GM18870 (cell line): ENCODE results near the gene OR5K2.

Experiments
- ATAC-seq: cut with Tn5 transposase; IDR thresholded peaks from one replicate; pipeline ENCODE4 v1.9.1; 2021; ENCODE audit warnings: moderate library complexity; ENCODE audit not compliant: unreplicated experiment

Gene OR5K2

DNA sequence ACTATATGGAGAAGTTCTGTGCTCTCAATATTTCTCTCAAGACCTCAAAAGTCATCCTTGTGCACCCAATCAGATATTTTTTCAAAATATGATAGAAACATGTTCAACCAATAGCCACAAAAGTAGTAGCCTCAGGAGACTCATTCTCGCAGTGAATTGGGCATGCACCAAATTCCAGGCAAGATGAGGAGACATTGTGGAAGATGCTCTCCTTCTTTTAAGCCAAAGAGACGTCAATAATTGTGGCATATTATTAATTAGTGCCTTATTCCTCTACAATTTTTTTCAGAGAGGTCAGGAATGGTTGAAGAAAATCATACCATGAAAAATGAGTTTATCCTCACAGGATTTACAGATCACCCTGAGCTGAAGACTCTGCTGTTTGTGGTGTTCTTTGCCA is at the start of gene OR5K2:
Gene OR5K2 (plus strand): TSS at position 301 of the 400 bp plus-strand sequence. CDS start 0 bp downstream, at position 301.
- no peak for ATAC-seq

DNA sequence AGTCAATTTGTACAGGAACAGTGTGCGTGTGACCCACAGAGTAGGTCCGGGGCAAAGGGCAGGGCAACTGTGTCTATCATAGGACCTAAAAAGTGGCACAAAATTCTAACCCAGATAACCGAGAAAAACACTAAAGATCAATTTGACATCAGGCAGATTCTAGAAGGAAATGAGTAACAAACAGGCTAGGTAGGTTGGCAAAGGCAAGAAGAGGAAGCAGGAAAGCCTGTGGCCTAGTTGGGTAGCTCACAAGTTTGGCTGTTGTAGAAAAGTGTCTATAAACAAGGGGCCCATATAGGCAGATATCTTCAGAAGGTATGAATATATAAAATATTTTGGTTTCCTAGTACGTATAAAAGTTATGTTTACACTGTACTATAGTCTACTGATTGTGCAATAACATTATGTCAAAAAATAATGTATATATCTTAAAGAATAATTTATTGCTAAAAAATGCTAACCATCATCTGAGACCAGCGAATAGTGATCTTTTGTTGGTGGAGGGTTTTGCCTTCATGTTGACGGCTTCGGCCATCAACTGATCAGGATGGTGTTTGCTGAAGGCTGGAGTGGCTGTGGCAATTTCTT is 47.8 kb upstream of the OR5K2 start:
- ATAC-seq: no peak

DNA sequence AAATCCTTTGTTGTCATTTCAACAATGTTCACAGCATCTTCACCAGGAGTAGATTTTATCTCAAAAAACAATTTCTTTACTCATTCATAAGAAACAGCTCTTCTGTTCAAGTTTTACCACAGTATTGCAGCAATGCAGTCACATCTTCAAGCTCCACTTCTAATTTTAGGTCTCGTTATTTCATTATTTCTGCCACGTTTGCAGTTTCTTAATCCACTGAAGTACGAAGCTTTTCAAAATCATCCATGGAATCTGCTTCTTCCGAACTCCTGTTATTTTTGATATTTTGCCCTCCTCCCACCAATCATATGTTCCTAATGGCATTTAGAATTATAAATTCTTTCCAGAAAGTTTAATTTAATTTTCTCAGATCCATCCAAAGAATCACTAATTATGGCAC is 47.1 kb upstream of the OR5K2 start:
- ATAC-seq: no peak

DNA sequence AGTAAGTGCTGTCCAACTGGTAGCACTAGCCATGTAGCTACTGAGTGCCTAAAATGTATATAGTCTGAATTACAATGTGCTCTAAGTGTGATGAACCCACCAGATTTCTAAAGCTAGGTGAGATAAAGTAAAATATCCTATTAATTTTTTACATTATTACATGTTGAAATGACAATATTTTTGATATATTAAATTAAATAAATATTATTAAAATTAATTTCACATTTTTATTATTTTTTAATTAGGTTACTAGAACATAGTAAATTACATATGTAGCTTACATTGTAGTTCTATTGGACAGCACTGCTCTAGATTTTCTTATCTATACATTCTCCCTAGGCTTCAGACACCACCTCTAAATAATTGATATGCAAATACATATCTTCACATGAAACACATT is 43.7 kb upstream of the OR5K2 start:
- ATAC-seq: no peak

DNA sequence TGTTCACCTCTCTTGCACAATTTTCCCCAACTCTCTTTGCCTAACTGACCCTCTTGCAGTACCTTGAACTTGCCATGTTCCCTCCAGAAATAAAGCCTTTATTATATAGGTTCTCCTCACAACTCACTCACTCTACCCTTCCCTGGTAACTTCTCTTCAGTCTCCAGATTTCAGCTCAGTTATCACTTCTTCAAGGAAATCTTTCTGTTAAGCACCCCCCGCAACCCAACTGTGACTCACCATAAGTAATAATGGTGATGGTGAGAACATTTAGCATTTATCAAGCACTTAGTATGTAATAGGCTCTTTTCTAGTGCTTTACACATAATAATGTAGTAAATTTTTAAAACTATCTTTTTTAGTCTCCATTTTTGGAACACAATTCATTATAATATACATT is 42.6 kb upstream of the OR5K2 start:
- ATAC-seq: no peak

DNA sequence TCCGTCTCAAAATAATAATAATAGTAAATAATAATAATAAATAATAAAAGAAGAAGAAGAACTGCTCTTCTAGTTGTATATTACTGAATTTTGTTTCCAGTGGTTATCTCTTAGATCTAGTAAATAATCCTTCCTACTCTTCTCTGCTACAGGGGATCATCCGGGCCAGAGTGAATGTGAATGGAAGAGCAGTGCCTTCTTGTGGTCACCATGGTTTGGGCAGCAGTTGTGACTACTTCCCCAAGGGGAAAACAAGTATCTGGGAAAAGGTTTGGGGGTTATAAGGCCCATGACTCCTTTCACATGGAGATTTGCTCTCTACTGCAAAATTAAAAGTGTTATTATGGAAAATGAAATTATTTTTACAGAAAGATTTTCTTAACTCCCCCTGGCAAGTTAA is 39.9 kb upstream of the OR5K2 start:
- ATAC-seq: no peak

DNA sequence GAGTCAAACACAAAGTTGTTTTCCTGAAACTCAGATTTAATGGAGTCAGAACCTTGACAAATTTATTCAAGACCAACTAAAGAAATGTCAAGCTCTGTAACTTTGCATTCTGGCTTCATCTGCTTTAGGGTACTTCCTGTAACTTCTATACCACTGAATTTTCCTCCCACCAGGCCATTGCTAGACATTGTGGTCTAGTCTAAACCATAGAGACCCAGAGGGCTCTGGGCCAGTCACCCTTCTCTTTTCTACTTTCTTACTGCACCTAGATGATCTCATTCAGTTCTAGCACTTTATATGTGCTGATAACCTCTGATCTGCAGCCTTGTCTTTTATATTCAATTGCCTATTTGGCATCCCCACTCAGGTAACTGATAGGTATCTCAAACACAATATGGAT is 37.3 kb upstream of the OR5K2 start:
- no peak for ATAC-seq

DNA sequence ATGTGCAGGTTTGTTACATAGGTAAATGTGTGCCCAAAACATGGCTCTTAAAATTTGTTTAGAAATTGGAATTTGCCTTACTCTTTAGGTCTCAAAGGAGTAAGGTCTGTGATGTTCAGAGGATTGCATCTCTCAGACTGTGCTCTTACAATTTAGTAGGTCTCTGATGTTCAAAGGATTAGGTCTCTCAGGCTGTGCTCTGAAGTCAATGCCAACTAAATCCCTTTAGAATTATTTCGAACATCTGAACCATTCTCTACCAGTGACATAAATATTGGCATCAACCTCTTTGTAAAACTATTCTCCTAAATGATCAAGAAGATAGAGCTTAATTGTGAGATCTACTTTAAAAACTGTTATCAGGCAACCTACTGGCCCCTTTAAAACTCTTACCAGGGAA is 34.6 kb upstream of the OR5K2 start, which contains the start of gene OR5K1:
Gene OR5K1 (plus strand): TSS at position 301 of the 400 bp plus-strand sequence. CDS start 6,376 bp downstream, outside the sequence.
- ATAC-seq: no peak

DNA sequence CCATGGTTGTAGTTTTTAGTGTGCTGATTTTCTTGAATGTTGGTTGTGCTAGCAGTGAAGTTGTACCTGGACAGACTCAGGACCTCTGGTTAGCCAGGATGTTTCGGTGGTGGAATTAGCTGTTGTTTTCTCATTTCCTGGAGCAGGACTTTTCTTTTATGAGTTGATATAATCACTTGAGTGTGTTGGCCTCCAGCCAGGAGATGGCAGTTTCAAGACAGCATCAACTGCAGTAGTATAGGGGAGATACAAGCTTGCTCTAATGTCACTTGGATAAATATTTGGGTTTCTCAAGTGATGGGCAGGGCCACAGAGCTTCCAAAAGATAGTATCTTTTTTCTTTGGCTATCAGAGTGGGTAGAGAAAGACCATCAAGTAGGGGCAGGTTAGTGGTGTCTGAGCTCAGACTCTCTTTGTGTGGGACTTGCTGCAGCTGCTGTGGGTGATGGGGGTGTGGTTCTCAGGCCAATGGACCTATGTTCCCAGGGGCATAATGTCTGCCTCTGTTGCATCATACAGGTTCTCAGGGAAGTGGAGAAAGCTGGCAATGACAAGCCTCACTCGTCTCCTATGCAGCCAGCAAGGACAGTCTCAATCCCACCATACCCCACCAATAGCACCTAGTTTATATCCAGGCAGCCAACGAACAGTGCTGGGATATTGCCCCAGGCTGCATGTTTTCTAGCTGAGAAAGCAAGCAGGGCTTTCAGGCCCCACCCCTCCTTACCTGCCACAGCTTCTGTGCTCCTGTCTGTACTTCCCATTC is 14.6 kb upstream of the OR5K2 start:
- no peak for ATAC-seq

DNA sequence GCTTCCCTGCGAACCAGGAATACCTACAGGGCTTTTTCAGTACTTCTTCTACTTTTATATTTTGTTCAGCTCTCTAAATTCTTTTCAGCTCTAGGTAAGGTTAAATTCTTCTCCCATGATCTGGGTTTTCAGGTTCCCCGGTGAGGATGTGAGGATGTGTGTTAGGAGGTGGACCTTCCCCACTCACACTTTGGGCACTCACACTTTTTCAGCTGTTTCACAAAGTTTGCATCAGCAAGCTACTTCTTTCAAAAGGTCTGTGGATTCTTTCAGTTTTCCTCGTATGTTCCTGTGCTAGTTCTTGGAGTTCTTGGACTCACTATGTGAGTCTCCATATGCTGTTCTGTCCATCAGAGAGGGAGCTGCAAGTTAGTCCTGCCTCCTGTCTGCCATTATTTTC is 13.9 kb upstream of the OR5K2 start:
- ATAC-seq: no peak

DNA sequence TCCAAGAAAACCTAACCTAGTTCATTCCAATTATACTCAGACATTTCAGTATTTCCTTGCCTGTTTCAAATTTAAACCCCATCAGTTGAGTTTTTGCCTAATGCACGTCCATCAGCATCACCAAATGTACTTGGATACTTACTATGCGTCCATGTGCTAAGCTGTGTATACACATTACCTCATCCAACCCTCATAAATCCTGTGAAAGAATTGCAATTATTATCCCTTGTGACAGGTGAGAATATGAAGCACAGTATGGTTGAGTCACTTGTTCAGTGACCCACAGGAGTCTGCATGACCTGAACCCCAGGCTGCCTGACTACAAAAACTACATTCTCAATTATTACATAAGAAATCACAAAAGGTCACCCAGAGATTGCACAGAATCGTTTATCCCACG is 2.5 kb downstream of the OR5K2 start:
- ATAC-seq: no peak

DNA sequence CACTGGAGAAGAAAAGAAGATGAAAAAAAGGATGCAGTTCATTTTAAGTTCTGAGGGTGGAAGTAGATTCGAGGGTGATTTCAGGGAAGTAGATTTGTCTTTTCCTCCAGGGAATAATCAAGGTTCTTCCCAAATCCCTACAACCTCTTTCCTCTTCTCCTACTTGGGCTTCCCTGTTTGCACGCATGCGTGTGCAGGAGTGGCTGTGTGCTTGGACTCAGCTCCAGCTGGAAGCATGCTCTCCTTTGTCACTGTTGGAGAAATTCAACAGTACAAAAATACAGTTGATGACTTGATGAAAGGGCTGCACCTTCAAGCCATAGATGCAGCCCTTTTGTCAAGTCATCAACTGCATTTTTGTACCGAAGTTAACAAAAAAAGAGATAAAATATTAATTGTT is 3.8 kb downstream of the OR5K2 start:
- ATAC-seq: no peak

DNA sequence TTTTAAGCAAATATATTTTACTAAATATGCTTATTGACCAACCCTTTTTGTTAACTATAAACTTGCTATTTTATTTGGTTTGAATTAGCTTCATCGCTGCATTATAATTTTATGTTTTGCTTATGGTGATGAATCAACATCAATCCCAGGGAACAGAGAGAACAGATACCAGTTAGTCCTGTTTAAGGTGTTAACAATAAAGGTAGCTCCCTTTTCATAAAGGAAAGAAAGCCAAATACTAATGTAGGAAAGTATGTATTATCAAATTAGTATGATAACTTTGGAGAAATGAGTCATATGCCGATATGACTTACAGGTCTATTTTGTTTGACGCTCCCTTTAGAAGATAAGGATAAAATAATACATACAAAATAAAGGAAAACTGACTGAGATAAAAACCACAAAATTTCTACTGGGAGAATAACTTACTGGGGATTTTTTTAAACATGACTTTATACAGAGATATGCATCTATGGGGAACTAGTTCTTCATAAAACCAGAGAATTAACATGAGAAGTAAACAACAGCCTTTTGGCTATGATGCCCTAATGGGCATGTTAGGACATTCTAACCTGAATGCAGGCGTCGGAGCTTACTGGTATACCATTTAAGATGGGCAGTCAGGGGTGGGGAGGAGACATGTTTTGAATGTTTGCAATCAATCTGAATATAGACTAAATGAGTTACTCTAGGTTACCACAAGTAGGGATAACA is 4.5 kb downstream of the OR5K2 start:
- no peak for ATAC-seq

DNA sequence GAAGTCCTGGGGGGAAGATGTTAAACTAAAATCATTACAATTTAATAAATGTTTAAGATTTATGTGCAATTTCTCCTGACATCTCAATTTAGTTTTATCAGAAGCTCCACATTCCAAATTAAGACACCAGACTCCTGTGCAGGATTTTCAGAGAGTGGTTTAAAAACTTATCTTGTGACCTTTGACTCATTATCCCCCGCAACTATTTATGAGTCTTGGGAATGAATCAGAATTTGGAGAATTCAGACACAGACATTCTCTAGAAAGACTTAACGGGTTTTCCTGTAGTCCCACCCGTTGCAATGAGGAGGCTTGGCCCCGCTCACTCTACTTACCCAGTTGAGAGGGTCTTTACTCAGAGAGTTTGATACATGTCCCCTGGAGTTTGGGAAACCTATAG is 7.1 kb downstream of the OR5K2 start:
- no peak for ATAC-seq

DNA sequence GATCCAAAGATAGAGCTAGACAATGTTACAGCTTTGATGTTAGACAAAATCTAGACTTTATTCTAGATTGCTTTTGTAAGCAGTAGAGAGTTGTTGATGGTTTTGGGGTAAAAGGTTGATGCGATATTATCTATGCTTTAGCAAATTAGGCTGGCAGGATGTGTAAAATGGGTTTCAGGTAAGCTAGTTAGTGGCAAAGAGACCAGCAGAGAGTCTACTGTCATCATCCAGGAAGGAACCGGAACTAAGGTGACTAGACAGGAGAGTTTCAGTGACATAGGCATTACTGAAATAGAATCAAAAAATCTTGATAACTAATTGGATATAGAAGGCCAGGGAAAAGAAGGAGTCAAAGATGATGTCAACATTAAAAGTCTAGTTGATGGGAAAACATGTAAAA is 11.1 kb downstream of the OR5K2 start:
- ATAC-seq: no peak

DNA sequence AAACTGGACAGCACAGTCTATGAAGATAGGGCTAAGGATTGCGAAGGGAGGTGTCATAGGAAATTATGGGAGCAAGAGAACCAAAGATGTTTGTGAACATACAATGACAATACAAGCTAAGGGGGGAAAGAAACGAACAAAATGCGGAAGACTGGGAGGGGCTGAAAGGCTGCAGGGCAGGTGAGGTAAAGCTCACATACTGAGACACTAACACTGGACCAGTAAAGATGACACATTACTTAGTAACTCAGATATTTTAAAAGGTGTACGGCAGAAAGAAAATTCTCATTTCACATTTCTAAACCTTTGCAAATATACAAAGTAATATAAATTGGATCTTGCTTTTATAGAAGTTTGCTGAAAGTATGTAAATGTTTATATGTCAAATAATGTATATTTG is 15.1 kb downstream of the OR5K2 start:
- no peak for ATAC-seq

DNA sequence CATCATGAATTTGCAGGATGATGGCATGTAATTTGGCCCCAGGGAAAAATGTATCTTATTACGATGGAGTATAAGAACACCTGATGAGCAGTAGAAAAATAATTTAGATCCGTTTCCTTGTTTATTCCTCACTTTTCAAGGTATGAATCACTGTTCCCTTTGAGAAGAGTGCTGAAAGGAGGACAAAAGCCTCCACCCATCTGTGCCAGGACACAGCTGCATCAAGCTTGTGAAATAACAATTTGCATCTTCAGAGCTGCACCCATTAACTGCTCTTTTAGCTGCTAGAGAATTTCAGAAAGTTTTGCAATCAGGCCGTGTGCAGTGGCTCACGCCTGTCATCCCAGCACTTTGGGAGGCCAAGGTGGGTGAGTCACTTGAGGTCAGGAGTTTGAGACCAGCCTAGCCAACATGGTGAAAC is 15.6 kb downstream of the OR5K2 start:
- ATAC-seq: no peak

DNA sequence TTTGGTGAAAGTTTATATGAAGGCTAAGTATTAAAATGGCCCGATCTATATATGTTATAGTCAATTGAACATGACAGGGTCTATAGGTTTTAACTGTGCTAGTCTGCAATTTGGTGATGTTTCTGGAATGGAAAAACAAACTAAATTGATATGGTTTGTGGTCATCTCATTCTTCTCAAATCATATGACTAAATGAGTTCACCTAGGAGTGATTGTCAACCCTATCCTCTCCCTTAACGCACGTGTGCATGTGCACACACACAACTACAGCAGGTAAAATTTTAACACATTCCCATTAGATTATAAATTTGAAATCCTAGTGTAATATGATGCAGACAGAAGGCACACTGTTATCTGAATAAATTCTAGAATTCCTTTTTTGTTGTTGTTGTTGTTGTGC is 16.3 kb downstream of the OR5K2 start:
- ATAC-seq: no peak

DNA sequence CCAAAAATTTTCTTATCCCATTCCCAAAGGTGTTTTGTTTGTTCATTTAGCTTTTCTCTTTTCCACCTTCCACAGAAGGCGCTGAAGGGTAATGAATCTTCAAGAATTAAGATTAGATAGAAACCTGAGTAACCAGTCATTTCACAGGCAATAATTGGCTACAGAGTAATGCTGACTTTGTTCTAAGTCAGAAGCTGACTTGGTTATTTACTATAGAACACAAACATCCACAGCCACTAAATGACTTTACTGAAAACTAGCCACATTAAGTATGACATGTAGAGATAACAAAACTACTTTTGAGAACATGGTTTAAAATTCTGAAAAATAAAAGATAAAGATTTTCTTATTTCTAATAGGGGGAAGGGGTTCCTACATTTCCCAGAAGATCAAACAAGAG is 17.5 kb downstream of the OR5K2 start:
- ATAC-seq: no peak

DNA sequence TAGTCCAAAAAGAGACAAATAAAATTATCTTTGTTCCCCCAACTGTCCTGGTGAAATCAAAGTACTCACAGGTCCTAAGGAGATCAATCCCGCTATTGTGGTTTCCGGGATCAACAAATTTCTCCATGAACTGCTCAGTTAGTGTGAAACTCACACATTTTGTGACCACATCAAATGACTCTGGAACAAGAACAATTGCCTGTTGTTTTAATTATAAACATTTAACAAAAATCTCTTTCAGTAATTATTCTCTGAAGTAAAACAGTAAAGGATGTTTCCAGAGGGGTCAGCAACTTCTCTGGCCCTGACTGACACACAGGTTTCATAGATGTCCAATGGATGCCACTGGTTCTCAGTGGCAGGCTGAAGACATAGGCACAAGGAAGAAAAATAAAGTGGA is 21.3 kb downstream of the OR5K2 start:
- no peak for ATAC-seq

DNA sequence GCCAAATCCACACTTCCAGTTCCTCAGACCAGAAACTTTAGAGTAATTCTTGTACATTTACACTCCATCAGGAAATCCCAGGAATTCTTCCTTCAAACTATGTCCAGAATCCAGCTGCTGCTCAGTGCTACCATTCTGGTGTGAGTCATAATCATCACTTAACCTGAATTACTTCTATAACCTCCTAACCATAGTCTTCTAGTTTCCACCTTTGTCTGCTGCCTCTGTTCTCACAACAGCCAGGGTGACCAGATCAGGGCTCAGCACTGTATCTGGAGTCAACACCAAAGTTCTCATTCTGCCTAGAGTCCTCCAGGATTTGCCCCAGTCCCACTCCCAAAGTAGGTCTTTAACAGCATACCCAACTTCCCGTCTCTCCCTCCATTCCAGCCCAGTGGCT is 21.9 kb downstream of the OR5K2 start:
- no peak for ATAC-seq

DNA sequence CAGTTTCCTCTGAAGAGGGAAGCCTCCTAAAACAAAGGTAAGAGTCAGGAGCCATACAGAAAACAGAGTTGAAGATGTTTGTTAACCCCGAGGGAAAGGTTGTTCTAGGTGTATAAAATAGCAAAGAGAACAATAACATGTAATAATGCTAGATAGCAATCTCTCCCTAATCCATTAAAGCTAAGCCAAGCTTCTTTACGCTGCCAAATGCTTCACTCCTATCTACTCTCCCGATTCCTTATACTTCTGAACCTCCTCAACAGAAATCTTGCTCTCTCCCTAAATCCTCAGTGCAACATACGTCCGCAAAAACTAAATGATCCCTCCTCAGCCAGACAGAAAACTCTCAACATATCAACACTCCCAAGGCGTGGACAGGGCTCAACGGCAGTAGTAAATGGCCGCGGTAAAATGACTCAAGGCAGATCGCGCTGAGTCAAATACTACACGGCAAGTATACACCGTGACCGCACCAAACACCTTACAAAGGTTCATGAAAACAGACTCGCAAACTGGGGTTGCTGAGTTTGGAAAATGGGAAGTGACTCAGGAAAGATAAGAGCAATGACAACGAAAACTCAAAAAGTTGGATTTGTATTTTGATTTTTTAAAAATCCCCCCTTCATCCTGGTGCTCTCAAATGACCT is 24.5 kb downstream of the OR5K2 start:
- ATAC-seq: peak; percentile 41
